GM12873 (cell line): ENCODE data around the gene WDR91.

Source experiments
- TF ChIP-seq, protein P1 (sequence below): IDR thresholded peaks from 2 replicates; pipeline ENCODE4 v1.5.1; 2012; ENCODE audit warnings: low read depth, mild to moderate bottlenecking, moderate library complexity, low read length, control low read depth; ENCODE audit not compliant: insufficient read depth; ENCODE audit errors: missing control alignments

The WDR91 gene

DNA sequence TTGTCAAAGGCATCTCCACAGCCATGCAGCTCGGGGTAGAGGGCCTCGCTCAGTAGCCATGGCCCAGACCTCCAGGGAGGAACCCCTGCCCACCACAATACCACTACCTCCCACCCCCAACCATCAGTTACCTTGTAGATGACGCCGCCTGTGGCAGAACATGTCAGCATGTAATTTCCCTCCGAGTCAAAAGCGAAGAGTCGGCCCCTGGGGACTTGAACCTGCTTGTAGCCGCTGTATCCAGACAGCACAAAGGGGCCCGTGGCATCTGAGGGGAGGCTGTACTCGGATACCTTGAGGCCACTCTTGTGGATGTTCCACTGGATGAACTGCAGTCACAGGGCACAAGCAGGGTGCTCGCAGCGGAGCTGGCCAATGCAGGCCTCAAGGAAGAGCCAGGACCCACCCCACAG lies 24.5 kb downstream of the WDR91 start:
- TF ChIP-seq, protein P1, sequence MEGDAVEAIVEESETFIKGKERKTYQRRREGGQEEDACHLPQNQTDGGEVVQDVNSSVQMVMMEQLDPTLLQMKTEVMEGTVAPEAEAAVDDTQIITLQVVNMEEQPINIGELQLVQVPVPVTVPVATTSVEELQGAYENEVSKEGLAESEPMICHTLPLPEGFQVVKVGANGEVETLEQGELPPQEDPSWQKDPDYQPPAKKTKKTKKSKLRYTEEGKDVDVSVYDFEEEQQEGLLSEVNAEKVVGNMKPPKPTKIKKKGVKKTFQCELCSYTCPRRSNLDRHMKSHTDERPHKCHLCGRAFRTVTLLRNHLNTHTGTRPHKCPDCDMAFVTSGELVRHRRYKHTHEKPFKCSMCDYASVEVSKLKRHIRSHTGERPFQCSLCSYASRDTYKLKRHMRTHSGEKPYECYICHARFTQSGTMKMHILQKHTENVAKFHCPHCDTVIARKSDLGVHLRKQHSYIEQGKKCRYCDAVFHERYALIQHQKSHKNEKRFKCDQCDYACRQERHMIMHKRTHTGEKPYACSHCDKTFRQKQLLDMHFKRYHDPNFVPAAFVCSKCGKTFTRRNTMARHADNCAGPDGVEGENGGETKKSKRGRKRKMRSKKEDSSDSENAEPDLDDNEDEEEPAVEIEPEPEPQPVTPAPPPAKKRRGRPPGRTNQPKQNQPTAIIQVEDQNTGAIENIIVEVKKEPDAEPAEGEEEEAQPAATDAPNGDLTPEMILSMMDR = no peak

- TF ChIP-seq, protein P1 = no peak
These were observed 25.1 kb downstream of the WDR91 start for GRCh38 chr7:135186261-135186540.

GRCh38 chr7:135185471-135186260 lies 25.7 kb downstream of the WDR91 start:
- TF ChIP-seq, protein P1 = no peak

GRCh38 chr7:135184254-135184841 lies 27.0 kb downstream of the WDR91 start:
- TF ChIP-seq, protein P1 = no peak

DNA sequence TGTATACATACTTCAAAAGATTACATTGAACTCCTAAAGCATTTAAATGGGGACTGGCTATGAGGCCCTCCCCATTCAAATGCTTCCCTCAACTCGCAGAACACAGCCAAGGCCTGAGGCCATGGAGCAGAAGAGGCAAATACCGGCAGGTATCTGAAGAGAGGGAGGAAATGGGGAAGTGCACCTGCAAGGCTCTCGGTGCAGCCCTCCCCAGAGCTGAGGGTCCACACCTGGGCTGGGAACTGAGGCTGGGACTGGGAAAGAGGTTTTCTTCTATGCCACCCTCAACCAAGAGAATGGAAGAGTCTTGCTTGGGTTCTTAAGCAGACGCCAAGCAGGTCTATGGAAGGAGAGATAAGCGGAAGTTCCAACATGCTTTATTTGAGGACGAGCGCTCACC lies 27.8 kb downstream of the WDR91 start:
- TF ChIP-seq, protein P1 = no peak

DNA sequence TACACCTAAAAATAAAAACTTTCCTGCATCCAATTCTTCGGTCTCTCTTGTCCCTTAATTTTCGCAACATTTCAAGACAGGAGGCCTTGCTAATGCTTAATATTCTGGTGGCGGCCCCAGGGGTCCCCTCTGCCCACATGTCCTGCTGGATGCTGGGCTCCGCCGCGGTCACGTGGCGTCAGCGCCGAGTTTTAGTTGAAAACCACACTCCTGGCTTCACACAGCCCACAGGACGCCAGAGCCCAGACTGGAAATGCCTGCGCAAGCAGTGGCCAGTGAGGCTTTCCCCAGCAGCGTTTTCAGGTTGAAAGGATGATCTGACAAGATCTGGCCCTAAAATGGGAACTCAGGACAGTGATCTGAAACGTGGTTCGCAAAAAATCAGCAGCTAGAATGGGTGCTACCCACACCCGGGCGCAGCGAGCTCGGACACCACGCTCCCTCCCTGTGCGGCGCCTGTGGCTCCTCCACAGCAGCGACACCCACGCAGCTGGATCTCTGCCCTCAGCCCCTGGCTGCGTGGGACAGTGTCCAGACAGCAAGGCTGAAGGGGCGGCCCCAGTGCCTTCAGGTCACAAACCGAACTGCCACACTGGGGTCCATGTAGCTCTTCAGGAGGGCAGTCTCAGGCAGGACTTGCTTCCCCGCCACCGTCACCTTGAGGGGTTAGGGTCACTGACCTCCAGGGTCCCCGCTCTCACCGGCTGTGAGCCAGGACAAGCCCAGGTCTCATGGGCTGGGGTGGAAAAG lies 29.2 kb downstream of the WDR91 start:
- TF ChIP-seq, protein P1 = no peak

DNA sequence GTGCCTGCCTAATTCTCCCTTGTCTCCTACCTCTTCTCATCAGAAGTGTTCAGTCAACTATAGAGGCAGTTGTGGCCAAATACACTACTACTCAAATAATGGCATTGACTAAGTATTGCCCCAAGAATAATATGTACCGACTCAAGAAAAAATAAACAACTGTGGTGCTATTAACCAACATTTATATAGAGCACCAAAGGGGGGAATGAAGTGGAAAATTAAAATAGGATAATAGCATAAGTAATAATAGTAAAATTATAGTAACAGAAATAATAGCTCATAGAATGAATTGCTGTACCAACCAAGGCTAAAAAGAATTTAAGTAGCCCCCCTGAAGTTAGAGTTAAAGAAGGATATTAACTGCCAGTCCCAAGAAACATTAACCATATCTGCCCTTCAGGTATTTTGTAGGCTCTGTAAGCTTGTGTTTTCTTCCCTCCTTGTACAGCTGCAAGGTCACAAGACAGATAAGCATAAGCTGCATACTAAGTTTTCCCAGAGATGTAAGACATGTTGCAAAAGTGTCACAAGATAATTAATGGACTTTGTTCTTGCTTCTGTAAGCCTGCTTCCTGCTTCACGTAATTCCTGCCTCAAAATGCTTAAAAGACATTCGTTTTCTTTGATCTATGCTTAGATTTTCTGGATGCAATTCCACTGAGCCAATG lies 29.9 kb downstream of the WDR91 start:
- TF ChIP-seq, protein P1 = no peak
